Measurements from ENCODE around the gene LRRC4. TPM values are rescaled to one million over a fixed set of nuclear protein-coding genes. Genes with fewer than 3 reads are reported as not detected.

LRRC4 gene
- total RNA-seq, 1 donor from 2014 or later: 0.43 TPM

DNA sequence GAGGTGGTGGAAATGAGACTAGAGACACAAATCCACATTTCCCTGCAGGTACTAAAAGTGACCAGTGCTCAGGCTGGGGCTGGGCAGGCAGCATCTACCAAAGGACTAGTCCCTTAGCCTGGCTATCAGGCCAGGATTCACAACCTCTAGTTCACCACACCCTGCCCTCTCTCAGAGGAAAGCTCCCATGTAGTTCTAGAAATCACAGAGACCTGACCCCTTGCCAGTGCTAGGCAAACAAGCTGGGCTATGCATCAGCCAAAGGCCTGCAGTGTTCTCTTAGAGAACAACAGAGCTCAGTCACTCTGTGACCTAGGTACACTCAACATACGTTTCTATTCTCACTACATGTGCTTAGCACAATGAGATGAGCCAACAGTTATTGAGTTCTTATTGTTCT lies 26.7 kb upstream of the LRRC4 start:
- Histone ChIP-seq H3K9me3 (no peaks in the 10 kb centered on the region), H3K4me1 (no peaks in the 10 kb centered on the region), H3K27me3 (no peaks in the 10 kb centered on the region), H3K36me3 (no peaks in the 10 kb centered on the region), H3K4me3 (no peak overlapping the region), H3K27ac (no peak overlapping the region)
- DNase-seq (ENCODE audit: low spot score in 2 of 2): no peak
- intact Hi-C loops (cut with DNase I): no loop called here
- TF ChIP-seq, protein P1, sequence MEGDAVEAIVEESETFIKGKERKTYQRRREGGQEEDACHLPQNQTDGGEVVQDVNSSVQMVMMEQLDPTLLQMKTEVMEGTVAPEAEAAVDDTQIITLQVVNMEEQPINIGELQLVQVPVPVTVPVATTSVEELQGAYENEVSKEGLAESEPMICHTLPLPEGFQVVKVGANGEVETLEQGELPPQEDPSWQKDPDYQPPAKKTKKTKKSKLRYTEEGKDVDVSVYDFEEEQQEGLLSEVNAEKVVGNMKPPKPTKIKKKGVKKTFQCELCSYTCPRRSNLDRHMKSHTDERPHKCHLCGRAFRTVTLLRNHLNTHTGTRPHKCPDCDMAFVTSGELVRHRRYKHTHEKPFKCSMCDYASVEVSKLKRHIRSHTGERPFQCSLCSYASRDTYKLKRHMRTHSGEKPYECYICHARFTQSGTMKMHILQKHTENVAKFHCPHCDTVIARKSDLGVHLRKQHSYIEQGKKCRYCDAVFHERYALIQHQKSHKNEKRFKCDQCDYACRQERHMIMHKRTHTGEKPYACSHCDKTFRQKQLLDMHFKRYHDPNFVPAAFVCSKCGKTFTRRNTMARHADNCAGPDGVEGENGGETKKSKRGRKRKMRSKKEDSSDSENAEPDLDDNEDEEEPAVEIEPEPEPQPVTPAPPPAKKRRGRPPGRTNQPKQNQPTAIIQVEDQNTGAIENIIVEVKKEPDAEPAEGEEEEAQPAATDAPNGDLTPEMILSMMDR (IDR thresholded peaks at IDR 0.05): no peak

DNA sequence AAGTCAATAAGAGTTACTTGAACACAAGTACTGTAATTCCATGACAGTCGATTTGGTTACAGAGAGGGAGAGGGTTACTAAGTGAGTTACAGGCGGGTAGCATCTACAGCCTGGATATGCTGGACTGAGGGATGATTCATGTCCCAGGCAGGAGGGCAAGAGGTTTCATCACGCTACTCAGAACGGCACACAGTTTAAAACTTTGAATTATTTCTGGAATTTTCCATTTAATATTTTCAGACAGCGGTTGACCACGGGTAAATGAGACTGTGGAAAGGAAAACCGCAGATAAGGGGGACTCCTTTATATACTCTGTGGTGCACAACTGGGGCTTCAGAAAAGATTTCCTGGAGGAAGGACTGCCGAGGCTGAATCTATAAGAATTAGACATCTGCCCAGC lies 25.7 kb upstream of the LRRC4 start:
- Histone ChIP-seq H3K36me3 (no peaks in the 10 kb centered on the region), H3K9me3 (no peaks in the 10 kb centered on the region), H3K27me3 (no peaks in the 10 kb centered on the region), H3K4me1 (no peaks in the 10 kb centered on the region), H3K27ac (no peak overlapping the region), H3K4me3 (no peak overlapping the region)
- intact Hi-C loops (cut with DNase I): no loop called here
- TF ChIP-seq, protein P1 (IDR thresholded peaks at IDR 0.05): no peak
- DNase-seq (ENCODE audit: low spot score in 2 of 2): no peak

DNA sequence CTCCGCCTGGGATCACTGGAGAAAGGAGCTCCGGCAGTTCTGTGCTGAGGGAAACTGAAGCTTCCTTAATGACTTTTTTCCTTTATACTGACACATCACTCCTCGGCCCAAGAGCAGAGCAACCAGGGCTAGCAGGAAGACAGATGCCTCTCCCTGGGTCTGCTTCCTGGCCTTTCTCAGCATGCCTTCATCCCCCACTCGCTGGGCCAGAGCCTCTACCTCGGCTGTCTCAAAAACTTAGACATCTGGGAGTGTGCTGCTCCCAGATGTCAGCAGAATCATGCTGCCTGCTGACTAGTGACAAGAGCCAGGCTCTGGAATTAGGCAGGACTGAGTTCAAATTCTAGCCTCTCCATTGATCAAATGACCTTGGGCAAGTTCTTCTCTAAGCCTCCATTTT lies 24.4 kb upstream of the LRRC4 start:
- TF ChIP-seq, protein P1 (IDR thresholded peaks at IDR 0.05): no peak
- Histone ChIP-seq H3K9me3 (no peaks in the 10 kb centered on the region), H3K4me1 (no peaks in the 10 kb centered on the region), H3K27me3 (no peaks in the 10 kb centered on the region), H3K27ac (no peak overlapping the region), H3K4me3 (no peak overlapping the region), H3K36me3 (no peaks in the 10 kb centered on the region)
- intact Hi-C loops (cut with DNase I): no loop called here
- no peak for DNase-seq (ENCODE audit: low spot score in 2 of 2)

DNA sequence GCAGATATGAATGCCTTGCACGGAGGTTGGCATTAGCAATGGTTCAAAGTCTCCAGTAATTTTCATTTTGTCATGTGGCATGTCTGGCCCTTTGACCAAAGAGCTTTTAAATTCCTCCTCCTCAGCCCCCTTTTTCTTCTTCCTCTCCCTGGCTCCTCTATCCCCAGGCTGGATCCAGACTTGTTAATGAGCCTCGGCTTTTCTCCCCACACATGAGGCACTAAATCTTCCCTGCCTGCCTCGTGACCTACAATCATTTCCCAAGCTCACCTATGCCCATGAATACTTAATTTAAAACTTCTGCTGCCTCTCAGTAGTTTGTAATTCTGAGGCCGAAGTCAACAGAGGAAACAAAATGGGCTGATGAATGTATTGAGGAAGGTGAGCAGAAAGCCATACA lies 23.3 kb upstream of the LRRC4 start:
- DNase-seq (ENCODE audit: low spot score in 2 of 2): no peak
- intact Hi-C loops (cut with DNase I): no loop called here
- no peak overlapping the region for H3K4me3 ChIP-seq
- no peaks in the 10 kb centered on the region for H3K36me3 ChIP-seq
- TF ChIP-seq, protein P1 (IDR thresholded peaks at IDR 0.05): no peak
- no peaks in the 10 kb centered on the region for H3K4me1 ChIP-seq
- no peak overlapping the region for H3K27ac ChIP-seq
- H3K27me3 ChIP-seq: no peaks in the 10 kb centered on the region
- no peaks in the 10 kb centered on the region for H3K9me3 ChIP-seq

DNA sequence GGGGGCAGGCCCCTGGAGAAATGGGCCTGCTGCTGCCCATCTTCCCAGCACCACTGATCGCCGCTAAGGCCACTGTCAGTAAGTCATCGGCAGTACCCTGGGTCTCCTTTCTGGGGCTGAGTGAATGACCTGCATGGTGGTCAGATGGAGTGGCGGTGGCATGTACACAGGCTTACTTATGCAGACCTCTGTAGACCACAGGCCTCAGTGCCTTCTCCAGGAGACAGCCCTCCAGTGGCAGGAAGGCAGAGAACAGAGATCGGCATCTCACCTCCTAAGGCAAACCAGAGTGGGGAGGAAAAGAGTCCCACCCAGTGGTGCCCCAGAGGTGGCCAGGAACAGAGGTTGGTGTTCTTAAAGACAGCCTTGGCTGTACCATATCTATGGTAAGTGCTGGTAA lies 22.8 kb upstream of the LRRC4 start:
- H3K9me3 ChIP-seq: no peaks in the 10 kb centered on the region
- H3K36me3 ChIP-seq: no peaks in the 10 kb centered on the region
- intact Hi-C loops (cut with DNase I): no loop called here
- no peak overlapping the region for H3K4me3 ChIP-seq
- H3K4me1 ChIP-seq: no peaks in the 10 kb centered on the region
- TF ChIP-seq, protein P1 (IDR thresholded peaks at IDR 0.05): no peak
- DNase-seq (ENCODE audit: low spot score in 2 of 2): no peak
- H3K27ac ChIP-seq: no peak overlapping the region
- no peaks in the 10 kb centered on the region for H3K27me3 ChIP-seq

DNA sequence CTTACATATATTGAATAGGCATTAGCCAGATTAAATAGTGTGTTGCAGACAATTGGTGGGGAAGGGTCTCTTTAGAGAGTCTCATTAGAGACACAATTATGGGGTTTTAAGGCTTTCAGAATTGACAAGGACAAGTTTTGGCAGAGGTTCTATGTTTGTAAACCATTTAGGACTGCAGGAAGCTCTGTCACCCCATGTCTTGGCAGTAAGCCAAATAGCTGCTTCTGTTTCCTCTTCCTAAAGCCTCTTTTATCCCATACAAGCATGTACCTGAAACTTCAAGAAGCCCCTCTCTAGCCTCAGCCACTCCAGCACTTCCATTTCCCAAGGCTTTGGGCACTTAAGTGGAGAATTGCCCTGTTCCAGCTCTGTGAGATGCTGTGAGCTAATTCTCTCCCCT lies 21.8 kb upstream of the LRRC4 start:
- no peaks in the 10 kb centered on the region for H3K9me3 ChIP-seq
- H3K27me3 ChIP-seq: no peaks in the 10 kb centered on the region
- no peaks in the 10 kb centered on the region for H3K4me1 ChIP-seq
- TF ChIP-seq, protein P1 (IDR thresholded peaks at IDR 0.05): no peak
- no peak overlapping the region for H3K4me3 ChIP-seq
- H3K36me3 ChIP-seq: no peaks in the 10 kb centered on the region
- no peak overlapping the region for H3K27ac ChIP-seq
- intact Hi-C loops (cut with DNase I): no loop called here
- no peak for DNase-seq (ENCODE audit: low spot score in 2 of 2)
